Measurements from ENCODE around the gene NPM3. TPM values are rescaled to one million over a fixed set of nuclear protein-coding genes. Genes with fewer than 3 reads are reported as not detected.

The NPM3 gene
- total RNA-seq, 1 experiment from 2014 or later: 117 TPM

DNA sequence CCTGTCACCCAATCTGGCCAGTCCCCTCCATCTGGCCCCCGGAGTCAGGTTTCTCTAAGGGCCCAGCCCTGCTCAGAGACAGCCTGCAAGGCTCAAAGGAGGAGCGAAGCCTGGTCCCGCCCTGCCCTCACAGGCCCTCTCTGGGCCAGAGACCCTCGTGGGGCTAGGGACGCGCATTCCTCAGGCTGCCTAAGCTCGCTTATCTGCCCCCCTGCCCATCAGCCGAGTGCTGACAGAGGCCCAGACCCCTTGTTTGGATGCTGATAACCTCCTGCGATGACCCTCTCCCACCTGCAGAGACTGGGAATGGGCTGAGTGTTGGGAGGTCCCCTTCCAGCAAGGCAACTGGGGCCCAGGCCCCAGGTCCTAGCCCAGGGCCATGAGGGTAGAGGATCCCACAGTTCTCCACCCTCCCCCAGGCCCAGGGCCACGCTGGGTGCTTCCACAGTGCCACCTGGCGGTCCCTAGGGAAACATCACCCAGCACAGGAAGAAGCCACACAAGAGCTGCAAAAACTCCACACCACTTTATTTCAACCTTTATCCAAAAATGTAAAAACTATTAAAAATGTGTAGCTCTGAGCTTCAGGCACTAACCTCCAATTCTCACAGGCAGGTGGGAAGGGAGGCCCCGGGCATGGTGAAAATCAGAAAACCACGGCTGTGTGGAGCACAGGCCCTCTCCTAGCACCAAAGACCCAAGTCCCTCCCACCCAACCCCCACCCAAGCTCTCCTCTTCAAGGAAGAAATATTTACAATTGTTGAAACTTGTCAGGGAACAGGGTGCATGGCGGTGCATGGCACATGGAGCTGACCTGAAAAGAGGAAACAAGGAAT lies 2.2 kb downstream of the NPM3 start:
- Histone ChIP-seq H3F3A (ENCODE audit: low read length, unreplicated experiment) (peaks cover 3% of the 10 kb centered on the region), H3K4me2 (ENCODE audit: low read length) (peak overlapping the region; percentile 99; the same call in 1 of the 2 replicates), H2AFZ (ENCODE audit: low read length) (no peak overlapping the region), H3K27me3 (ENCODE audit: low read length) (no peaks in the 10 kb centered on the region), H3K79me2 (ENCODE audit: low read length) (peaks cover 18% of the 10 kb centered on the region), H3K27ac (ENCODE audit: low read length) (no peak overlapping the region), H3K4me1 (ENCODE audit: insufficient read depth, low read length) (peaks cover 20% of the 10 kb centered on the region), H3K9me3 (ENCODE audit: low read length) (no peaks in the 10 kb centered on the region), H3K36me3 (ENCODE audit: low read depth, low read length) (peaks cover 3% of the 10 kb centered on the region), H3K9ac (ENCODE audit: low read length) (no peak overlapping the region), H3K9me2 (replicated peaks; ENCODE audit: low read length) (no peaks in the 10 kb centered on the region), H3K4me3 (ENCODE audit: low read length) (peak overlapping the region; percentile 95; the same call in 1 of the 2 replicates), H4K20me1 (ENCODE audit: low read length) (no peaks in the 10 kb centered on the region)
- CTCF ChIA-PET: interaction anchor here (0.6 to 1.4 kb wide), 7 partner anchors 15 to 314 kb away, joined by 3 to 18 read pairs (median 4); partner anchors contain the start of gene OGA
- POLR2A ChIA-PET (ENCODE audit: unreplicated experiment): no interaction called here
- ATAC-seq (peak; percentile 56), DNase-seq (peak; percentile 60)
- intact Hi-C loops (cut with micrococcal nuclease): loop anchor here (1.0 to 5.0 kb wide), 2 partner anchors 179 to 194 kb away; partner anchors contain the start of genes DPCD and POLL
- TF ChIP-seq EZH2phosphoT487 (IDR thresholded peaks at IDR 0.05; ENCODE audit: borderline replicate concordance, low read length) (no peak), EZH2 (IDR thresholded peaks at IDR 0.05; ENCODE audit: low read length, unreplicated experiment) (no peak)
- TF ChIP-seq, protein P1, sequence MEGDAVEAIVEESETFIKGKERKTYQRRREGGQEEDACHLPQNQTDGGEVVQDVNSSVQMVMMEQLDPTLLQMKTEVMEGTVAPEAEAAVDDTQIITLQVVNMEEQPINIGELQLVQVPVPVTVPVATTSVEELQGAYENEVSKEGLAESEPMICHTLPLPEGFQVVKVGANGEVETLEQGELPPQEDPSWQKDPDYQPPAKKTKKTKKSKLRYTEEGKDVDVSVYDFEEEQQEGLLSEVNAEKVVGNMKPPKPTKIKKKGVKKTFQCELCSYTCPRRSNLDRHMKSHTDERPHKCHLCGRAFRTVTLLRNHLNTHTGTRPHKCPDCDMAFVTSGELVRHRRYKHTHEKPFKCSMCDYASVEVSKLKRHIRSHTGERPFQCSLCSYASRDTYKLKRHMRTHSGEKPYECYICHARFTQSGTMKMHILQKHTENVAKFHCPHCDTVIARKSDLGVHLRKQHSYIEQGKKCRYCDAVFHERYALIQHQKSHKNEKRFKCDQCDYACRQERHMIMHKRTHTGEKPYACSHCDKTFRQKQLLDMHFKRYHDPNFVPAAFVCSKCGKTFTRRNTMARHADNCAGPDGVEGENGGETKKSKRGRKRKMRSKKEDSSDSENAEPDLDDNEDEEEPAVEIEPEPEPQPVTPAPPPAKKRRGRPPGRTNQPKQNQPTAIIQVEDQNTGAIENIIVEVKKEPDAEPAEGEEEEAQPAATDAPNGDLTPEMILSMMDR (conservative IDR thresholded peaks at IDR 0.05; ENCODE audit: low read depth, low read length): peak; percentile 84
- BruUV-seq (replicated peaks): no TSS peak

DNA sequence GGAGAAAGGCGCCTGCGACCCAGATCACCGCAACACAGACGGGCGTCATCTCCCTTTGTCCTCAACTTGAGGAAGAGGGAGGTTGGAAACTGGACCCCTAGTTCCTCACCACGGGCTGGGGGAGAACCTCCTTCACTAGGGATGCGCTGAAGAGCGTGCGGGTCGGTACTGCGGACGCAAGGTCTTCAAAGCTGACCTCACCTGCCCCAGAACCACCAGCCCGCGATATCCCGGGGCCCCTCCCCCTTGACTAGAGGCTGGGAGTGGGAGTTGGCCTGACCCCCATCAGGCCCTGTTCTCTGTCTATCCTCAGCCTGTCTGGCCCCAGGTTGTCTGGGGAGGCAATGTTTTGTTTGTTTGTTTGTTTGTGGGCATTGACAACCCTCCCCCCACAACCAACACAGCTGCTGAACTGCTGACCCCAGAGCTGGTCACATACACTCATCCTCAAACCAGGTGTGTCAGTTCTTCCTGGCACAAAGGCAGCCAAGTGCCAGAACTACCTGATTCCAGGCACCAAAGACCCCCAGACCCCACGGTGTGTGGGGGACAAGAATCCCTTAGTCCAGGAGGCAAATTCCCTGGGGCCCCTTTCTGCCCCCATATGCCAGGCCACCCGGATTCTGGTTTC lies 2.9 kb downstream of the NPM3 start:
- intact Hi-C loops (cut with micrococcal nuclease): loop anchor here (5.0 kb wide), 1 partner anchor 193 kb away; the partner anchor contains the start of genes DPCD and POLL
- H3K4me3 ChIP-seq (ENCODE audit: low read length): 0 out of 2 replicates have a peak overlapping the region, but pooled peaks have one; percentile 17
- DNase-seq (no peak), ATAC-seq (no peak)
- peaks cover 18% of the 10 kb centered on the region for H3K79me2 ChIP-seq (ENCODE audit: low read length)
- ChIA-PET POLR2A (ENCODE audit: unreplicated experiment) (no interaction called here), CTCF (interaction anchor here (1.4 kb wide), 1 partner anchor 178 kb away, joined by 18 read pairs; no protein-coding TSS in a partner anchor)
- no peak for TF ChIP-seq EZH2phosphoT487 (IDR thresholded peaks at IDR 0.05; ENCODE audit: borderline replicate concordance, low read length)
- no peak for TF ChIP-seq EZH2 (IDR thresholded peaks at IDR 0.05; ENCODE audit: low read length, unreplicated experiment)
- TF ChIP-seq, protein P1 (conservative IDR thresholded peaks at IDR 0.05; ENCODE audit: low read depth, low read length): 0 out of 2 replicates have a peak, but pooled peaks have one; percentile 16
- no TSS peak for BruUV-seq (replicated peaks)
- no peak overlapping the region for H3K27ac ChIP-seq (ENCODE audit: low read length)
- no peaks in the 10 kb centered on the region; the same call in 1 of the 2 replicates for H3K36me3 ChIP-seq (ENCODE audit: low read depth, low read length)
- no peaks in the 10 kb centered on the region for H3K9me2 ChIP-seq (replicated peaks; ENCODE audit: low read length)
- no peaks in the 10 kb centered on the region for H4K20me1 ChIP-seq (ENCODE audit: low read length)
- H3F3A ChIP-seq (ENCODE audit: low read length, unreplicated experiment): peaks cover 3% of the 10 kb centered on the region
- peaks cover 3% of the 10 kb centered on the region; the same call in 1 of the 2 replicates for H3K27me3 ChIP-seq (ENCODE audit: low read length)
- H3K9ac ChIP-seq (ENCODE audit: low read length): no peak overlapping the region
- H3K9me3 ChIP-seq (ENCODE audit: low read length): no peaks in the 10 kb centered on the region
- H3K4me1 ChIP-seq (ENCODE audit: insufficient read depth, low read length): peaks cover 20% of the 10 kb centered on the region
- H3K4me2 ChIP-seq (ENCODE audit: low read length): peak overlapping the region; percentile 99
- no peak overlapping the region for H2AFZ ChIP-seq (ENCODE audit: low read length)
